Transverse colon (tissue), 4 donors: Measurements from ENCODE around the gene CALY.

Experiments used
- CTCF ChIP-seq, 5 experiments: fragments of 200-600 bp in 3 of 5; fragments of 450-650 bp in 2 of 5; sonication (generic) in 3 of 5; IDR thresholded peaks; 1 replicate in 2 of 5; 2 replicates in 3 of 5; pipeline ENCODE4 v1.5.1; 2016 to 2017; ENCODE audit warnings: antibody characterized with exemption in 5 of 5, inconsistent platforms in 3 of 5, mild to moderate bottlenecking in 2 of 5, moderate library complexity in 1 of 5
- EP300 ChIP-seq: sonication (generic); formaldehyde crosslinking; IDR thresholded peaks from one replicate; pipeline ENCODE4 v1.6.1; 2017; ENCODE audit warnings: antibody characterized with exemption, low read depth
- POLR2A ChIP-seq: fragments of 450-650 bp; IDR thresholded peaks from one replicate; pipeline ENCODE4 v1.6.1; 2016; ENCODE audit warnings: antibody characterized with exemption, mild to moderate bottlenecking, moderate library complexity
- POLR2AphosphoS5 ChIP-seq, 3 donors: sonication (generic); formaldehyde crosslinking; IDR thresholded peaks; one replicate each; pipeline ENCODE4 v1.6.1; 2016; ENCODE audit warnings: antibody characterized with exemption in 3 of 3

- TF ChIP-seq EP300 (no peak), CTCF (IDR thresholded peaks at IDR 0.05) (no peak), POLR2A (no peak), POLR2AphosphoS5 (IDR thresholded peaks at IDR 0.05) (no peak)
Observed at GRCh38 chr10:133366130-133366478, 29.4 kb upstream of the CALY start.
